ENCODE data around the gene SPART. TPM values are rescaled to one million over a fixed set of nuclear protein-coding genes. Genes with fewer than 3 reads are reported as not detected.
A peak's percentile ranks its signal among the peaks of the same experiment; 100 is the strongest.
"Not testable (repeated sequence)": the region's sequence is repeated elsewhere in the genome, so short reads cannot be mapped to it uniquely, and the experiment has no call there.

The SPART gene
- total and polyA plus RNA-seq, 5 donors from 2014 or later, result 6.7 to 34.0 (median 22.0) TPM

DNA sequence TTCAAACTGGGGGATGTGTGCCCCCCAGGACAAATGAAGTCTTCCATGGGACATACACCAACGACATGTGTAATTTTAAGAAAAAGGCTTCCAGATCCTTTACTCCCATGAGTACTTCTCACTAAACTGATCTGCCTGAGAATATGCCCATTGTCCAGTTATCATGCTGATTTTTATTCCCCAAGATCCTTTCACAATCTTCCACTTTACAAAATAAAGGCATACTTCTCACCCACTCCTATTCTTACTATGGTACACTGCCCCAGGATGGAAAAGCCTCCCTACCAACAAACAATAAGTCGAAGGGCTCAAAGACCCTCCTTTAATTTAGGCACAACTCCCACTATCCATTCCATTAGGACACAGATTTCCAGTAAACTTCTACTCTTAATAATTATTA, 3.5 kb downstream of the SPART start:
- no peak overlapping the region for H3K27ac ChIP-seq (ENCODE audit: insufficient read depth, low read length, poor library complexity, severe bottlenecking)
- DNase-seq, result no peak
- peak overlapping the region in 1 of 3 donors; percentile 2 for H3K27ac Mint-ChIP-seq
- H3K27me3 ChIP-seq (ENCODE audit: control insufficient read depth, insufficient read depth, low read length), result no peaks in the 10 kb centered on the region
- no peaks in the 10 kb centered on the region for H3K9me3 ChIP-seq (ENCODE audit: control insufficient read depth in 2 of 2, low read length in 2 of 2)
- H3K4me1 Mint-ChIP-seq, result peaks cover 17 to 66% (median 32%) of the 10 kb centered on the region in 4 donors
- H3K27me3 Mint-ChIP-seq, result peaks cover 22% of the 10 kb centered on the region
- no peak for ATAC-seq (ENCODE audit: low read depth in 2 of 2)
- peaks cover 0 to 3% (median 0%) of the 10 kb centered on the region in 7 donors for H3K9me3 Mint-ChIP-seq
- H3K4me1 ChIP-seq (ENCODE audit: control insufficient read depth, insufficient read depth, low read length, poor library complexity, severe bottlenecking), result peaks cover 18% of the 10 kb centered on the region
- H3K4me3 ChIP-seq (ENCODE audit: low read depth, low read length), result no peak overlapping the region
- no peaks in the 10 kb centered on the region for H3K36me3 ChIP-seq (ENCODE audit: control insufficient read depth, insufficient read depth, low read length)
- peaks cover 6% of the 10 kb centered on the region for H3K36me3 Mint-ChIP-seq
- no peak overlapping the region for H3K4me3 Mint-ChIP-seq

DNA sequence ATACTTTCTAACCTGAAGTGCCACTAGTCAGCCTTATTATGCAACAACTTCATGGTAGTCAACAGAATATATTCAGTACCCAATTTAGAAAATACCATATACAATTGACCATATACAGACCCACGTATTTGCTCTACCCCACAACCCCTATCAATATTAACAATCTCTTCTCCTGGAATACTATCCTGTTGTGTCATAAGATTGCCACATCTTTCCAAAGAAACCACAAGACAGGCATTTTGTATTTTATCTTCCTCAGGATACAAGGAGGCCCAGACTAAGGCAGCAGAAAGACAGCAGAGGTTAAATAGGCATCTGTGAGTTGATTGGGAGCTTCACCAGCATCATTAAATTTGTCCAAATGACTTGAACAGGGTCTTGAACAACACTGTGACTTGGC, 4.5 kb downstream of the SPART start:
- Histone ChIP-seq H3K27me3 (ENCODE audit: control insufficient read depth, insufficient read depth, low read length) (no peaks in the 10 kb centered on the region), H3K4me3 (ENCODE audit: low read depth, low read length) (no peak overlapping the region), H3K36me3 (ENCODE audit: control insufficient read depth, insufficient read depth, low read length) (no peaks in the 10 kb centered on the region), H3K9me3 (ENCODE audit: control insufficient read depth in 2 of 2, low read length in 2 of 2) (no peaks in the 10 kb centered on the region), H3K4me1 (ENCODE audit: control insufficient read depth, insufficient read depth, low read length, poor library complexity, severe bottlenecking) (peaks cover 15% of the 10 kb centered on the region), H3K27ac (ENCODE audit: insufficient read depth, low read length, poor library complexity, severe bottlenecking) (no peak overlapping the region)
- peak overlapping the region in 1 of 3 donors; percentile 53 for H3K27ac Mint-ChIP-seq
- H3K27me3 Mint-ChIP-seq, result peaks cover 19% of the 10 kb centered on the region
- DNase-seq (no peak), ATAC-seq (ENCODE audit: low read depth in 2 of 2) (no peak)
- H3K9me3 Mint-ChIP-seq, result peaks cover 0 to 6% (median 0%) of the 10 kb centered on the region in 7 donors
- no peak overlapping the region for H3K4me3 Mint-ChIP-seq
- H3K4me1 Mint-ChIP-seq, result peaks cover 15 to 71% (median 35%) of the 10 kb centered on the region in 4 donors
- H3K36me3 Mint-ChIP-seq, result peaks cover 9% of the 10 kb centered on the region

DNA sequence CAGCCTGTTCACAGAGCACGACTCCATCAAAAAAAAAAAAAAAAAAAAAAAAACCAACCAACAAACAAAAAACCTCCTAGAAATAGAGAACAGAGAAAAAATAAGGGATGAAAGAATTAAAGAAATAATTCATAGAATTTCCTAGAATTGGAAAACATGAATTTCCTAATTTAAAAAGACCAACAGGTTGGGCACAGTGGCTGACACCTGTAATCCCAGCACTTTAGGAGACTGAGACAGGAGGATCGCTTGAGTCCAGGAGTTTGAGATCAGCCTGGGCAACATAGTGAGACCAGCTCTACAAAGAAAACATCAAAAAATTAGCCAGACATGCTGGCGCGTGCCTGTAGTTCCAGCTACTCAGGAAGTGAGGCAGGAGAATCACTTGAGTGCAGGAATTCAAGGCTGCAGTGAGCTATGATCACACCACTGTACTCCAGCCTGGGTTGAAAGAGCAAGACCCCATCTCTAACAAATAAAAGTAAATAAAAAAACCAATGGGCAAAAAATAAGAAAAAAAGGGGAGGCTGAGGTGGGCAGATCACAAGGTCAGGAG, 6.5 kb downstream of the SPART start:
- H3K36me3 ChIP-seq (ENCODE audit: control insufficient read depth, insufficient read depth, low read length), result peaks cover 2% of the 10 kb centered on the region
- Mint-ChIP-seq H3K4me1 (peaks cover 5 to 70% (median 36%) of the 10 kb centered on the region in 4 donors), H3K9me3 (peaks cover 0 to 6% (median 0%) of the 10 kb centered on the region in 7 donors), H3K27ac (no peak overlapping the region), H3K4me3 (no peak overlapping the region), H3K27me3 (peaks cover 5% of the 10 kb centered on the region), H3K36me3 (peaks cover 9% of the 10 kb centered on the region)
- ATAC-seq (ENCODE audit: low read depth in 2 of 2) (no peak), DNase-seq (no peak)
- H3K27me3 ChIP-seq (ENCODE audit: control insufficient read depth, insufficient read depth, low read length), result no peaks in the 10 kb centered on the region
- H3K27ac ChIP-seq (ENCODE audit: insufficient read depth, low read length, poor library complexity, severe bottlenecking), result no peak overlapping the region
- no peak overlapping the region for H3K4me3 ChIP-seq (ENCODE audit: low read depth, low read length)
- H3K9me3 ChIP-seq (ENCODE audit: control insufficient read depth in 2 of 2, low read length in 2 of 2), result no peaks in the 10 kb centered on the region
- peaks cover 8% of the 10 kb centered on the region for H3K4me1 ChIP-seq (ENCODE audit: control insufficient read depth, insufficient read depth, low read length, poor library complexity, severe bottlenecking)

DNA sequence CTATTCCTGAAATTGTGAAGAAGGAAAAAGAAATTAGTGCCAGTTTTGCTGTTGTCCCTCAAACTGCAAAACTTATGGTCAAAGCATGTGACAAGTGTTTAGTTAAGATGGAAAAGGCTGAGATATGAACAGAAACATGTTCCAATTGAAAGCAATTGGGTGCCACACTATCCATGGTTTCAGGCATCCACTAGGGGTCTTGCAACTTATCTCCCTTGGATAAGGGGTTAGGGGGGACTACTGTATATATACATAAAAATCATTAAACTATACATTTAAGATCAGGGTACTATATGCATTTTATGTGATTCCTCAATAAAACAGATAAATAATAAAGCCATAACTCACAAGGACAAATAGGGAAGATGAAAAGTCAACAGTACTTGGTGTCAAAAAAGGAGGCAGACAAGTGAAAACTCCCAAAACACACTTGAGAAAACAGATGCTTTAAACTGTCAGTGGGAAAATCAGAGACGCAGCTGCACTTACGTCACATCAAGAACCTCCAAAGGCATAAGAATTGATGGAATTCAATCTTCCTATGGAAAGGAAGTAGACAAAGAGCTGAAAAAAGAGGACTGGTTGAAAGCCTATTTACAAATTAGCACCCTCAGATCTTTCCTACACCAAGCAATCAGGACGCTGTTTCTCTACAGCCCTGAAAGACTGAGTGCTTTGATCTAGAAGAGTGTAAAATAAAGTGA, 8.1 kb downstream of the SPART start:
- no peaks in the 10 kb centered on the region for H3K27me3 Mint-ChIP-seq
- peaks cover 9% of the 10 kb centered on the region for H3K36me3 Mint-ChIP-seq
- Histone ChIP-seq H3K4me3 (ENCODE audit: low read depth, low read length) (no peak overlapping the region), H3K9me3 (ENCODE audit: control insufficient read depth in 2 of 2, low read length in 2 of 2) (no peaks in the 10 kb centered on the region), H3K27ac (ENCODE audit: insufficient read depth, low read length, poor library complexity, severe bottlenecking) (no peak overlapping the region), H3K27me3 (ENCODE audit: control insufficient read depth, insufficient read depth, low read length) (no peaks in the 10 kb centered on the region), H3K4me1 (ENCODE audit: control insufficient read depth, insufficient read depth, low read length, poor library complexity, severe bottlenecking) (no peaks in the 10 kb centered on the region), H3K36me3 (ENCODE audit: control insufficient read depth, insufficient read depth, low read length) (peaks cover 2% of the 10 kb centered on the region)
- ATAC-seq (ENCODE audit: low read depth in 2 of 2) (no peak), DNase-seq (no peak)
- peaks cover 0 to 6% (median 0%) of the 10 kb centered on the region in 7 donors for H3K9me3 Mint-ChIP-seq
- H3K27ac Mint-ChIP-seq, result no peak overlapping the region
- H3K4me1 Mint-ChIP-seq, result peaks cover 0 to 68% (median 38%) of the 10 kb centered on the region in 4 donors
- H3K4me3 Mint-ChIP-seq, result no peak overlapping the region

DNA sequence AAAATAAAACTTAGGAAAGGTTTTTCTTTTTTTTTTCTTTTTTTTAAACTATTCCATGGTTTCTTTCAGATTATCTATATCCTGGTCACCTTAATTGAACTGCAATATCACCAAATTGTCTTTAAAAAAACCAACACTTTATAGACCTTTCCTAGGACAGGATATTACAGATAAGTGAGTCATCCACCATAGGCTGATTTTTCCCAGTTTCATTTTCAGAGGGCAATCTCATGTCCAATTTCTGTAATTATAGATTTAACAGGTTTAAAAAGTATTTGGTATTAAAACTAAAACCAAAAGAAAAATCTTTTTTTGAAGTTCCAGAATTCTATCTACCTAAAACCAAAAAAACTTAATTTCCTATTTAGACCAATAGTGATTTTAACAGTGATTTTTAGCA, 13.2 kb downstream of the SPART start:
- H3K4me3 ChIP-seq (ENCODE audit: low read depth, low read length), result no peak overlapping the region
- DNase-seq (no peak), ATAC-seq (ENCODE audit: low read depth in 2 of 2) (no peak)
- H3K4me1 Mint-ChIP-seq, result peaks cover 0 to 39% (median 27%) of the 10 kb centered on the region in 4 donors
- H3K9me3 Mint-ChIP-seq, result peaks cover 0 to 4% (median 0%) of the 10 kb centered on the region in 7 donors
- peaks cover 10% of the 10 kb centered on the region for H3K36me3 ChIP-seq (ENCODE audit: control insufficient read depth, insufficient read depth, low read length)
- no peak overlapping the region for H3K27ac ChIP-seq (ENCODE audit: insufficient read depth, low read length, poor library complexity, severe bottlenecking)
- no peak overlapping the region for H3K4me3 Mint-ChIP-seq
- no peaks in the 10 kb centered on the region for H3K9me3 ChIP-seq (ENCODE audit: control insufficient read depth in 2 of 2, low read length in 2 of 2)
- no peaks in the 10 kb centered on the region for H3K27me3 Mint-ChIP-seq
- no peaks in the 10 kb centered on the region for H3K4me1 ChIP-seq (ENCODE audit: control insufficient read depth, insufficient read depth, low read length, poor library complexity, severe bottlenecking)
- H3K36me3 Mint-ChIP-seq, result peaks cover 14% of the 10 kb centered on the region
- no peak overlapping the region for H3K27ac Mint-ChIP-seq
- no peaks in the 10 kb centered on the region for H3K27me3 ChIP-seq (ENCODE audit: control insufficient read depth, insufficient read depth, low read length)

DNA sequence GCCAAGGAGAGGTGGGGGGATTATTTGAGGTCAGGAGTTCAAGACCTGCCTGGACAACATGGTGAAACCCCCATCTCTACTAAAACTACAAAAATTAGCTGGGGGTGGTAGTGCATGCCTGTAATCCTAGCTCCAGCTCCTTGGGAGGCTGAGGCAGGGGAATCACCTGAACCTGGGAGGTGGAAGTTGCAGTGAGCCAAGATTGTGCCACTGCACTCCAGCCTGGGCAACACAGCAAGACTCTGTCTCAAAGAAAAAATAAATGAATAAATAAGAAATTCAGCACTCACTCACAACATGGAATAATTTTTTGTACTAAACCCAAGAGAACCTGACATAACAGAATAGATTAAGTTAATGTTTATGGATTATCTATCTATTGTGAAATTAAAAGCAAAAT, 13.9 kb downstream of the SPART start:
- not testable (repeated sequence) for H3K27ac ChIP-seq (ENCODE audit: insufficient read depth, low read length, poor library complexity, severe bottlenecking); H3K27me3 Mint-ChIP-seq; ATAC-seq (ENCODE audit: low read depth in 2 of 2); H3K27ac Mint-ChIP-seq; H3K9me3 ChIP-seq (ENCODE audit: control insufficient read depth in 2 of 2, low read length in 2 of 2); H3K4me3 ChIP-seq (ENCODE audit: low read depth, low read length); H3K4me1 ChIP-seq (ENCODE audit: control insufficient read depth, insufficient read depth, low read length, poor library complexity, severe bottlenecking); H3K4me3 Mint-ChIP-seq; H3K27me3 ChIP-seq (ENCODE audit: control insufficient read depth, insufficient read depth, low read length); DNase-seq; H3K9me3 Mint-ChIP-seq
- H3K36me3 ChIP-seq (ENCODE audit: control insufficient read depth, insufficient read depth, low read length), result peaks cover 13% of the 10 kb centered on the region
- peaks cover 0 to 33% (median 25%) of the 10 kb centered on the region in 4 donors for H3K4me1 Mint-ChIP-seq
- H3K36me3 Mint-ChIP-seq, result peaks cover 14% of the 10 kb centered on the region

DNA sequence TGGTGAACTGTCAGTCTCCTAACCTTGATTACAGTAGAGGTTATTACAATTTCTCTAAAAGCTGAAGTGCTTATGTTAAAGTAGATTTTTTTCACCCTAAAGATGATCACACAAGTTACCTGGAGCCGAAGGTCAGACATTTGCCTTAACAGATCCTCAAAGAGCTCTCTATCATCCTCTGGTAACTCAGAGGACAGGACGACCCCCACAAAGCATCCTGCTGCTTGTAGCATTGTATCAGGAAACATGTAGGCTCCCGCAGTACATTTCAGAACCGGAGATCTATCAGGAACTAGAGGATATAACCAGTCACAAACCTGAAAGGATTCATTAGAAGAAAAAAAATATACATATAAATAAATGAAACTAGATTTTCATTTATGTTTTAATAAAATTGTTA, 14.9 kb downstream of the SPART start:
- ATAC-seq (ENCODE audit: low read depth in 2 of 2) (no peak), DNase-seq (no peak)
- Histone ChIP-seq H3K27me3 (ENCODE audit: control insufficient read depth, insufficient read depth, low read length) (no peaks in the 10 kb centered on the region), H3K4me1 (ENCODE audit: control insufficient read depth, insufficient read depth, low read length, poor library complexity, severe bottlenecking) (no peaks in the 10 kb centered on the region), H3K36me3 (ENCODE audit: control insufficient read depth, insufficient read depth, low read length) (peaks cover 15% of the 10 kb centered on the region), H3K9me3 (ENCODE audit: control insufficient read depth in 2 of 2, low read length in 2 of 2) (no peaks in the 10 kb centered on the region), H3K4me3 (ENCODE audit: low read depth, low read length) (no peak overlapping the region), H3K27ac (ENCODE audit: insufficient read depth, low read length, poor library complexity, severe bottlenecking) (no peak overlapping the region)
- Mint-ChIP-seq H3K9me3 (no peaks in the 10 kb centered on the region), H3K4me3 (no peak overlapping the region), H3K4me1 (peaks cover 0 to 24% (median 16%) of the 10 kb centered on the region in 4 donors), H3K27me3 (no peaks in the 10 kb centered on the region), H3K27ac (no peak overlapping the region), H3K36me3 (peaks cover 11% of the 10 kb centered on the region)

DNA sequence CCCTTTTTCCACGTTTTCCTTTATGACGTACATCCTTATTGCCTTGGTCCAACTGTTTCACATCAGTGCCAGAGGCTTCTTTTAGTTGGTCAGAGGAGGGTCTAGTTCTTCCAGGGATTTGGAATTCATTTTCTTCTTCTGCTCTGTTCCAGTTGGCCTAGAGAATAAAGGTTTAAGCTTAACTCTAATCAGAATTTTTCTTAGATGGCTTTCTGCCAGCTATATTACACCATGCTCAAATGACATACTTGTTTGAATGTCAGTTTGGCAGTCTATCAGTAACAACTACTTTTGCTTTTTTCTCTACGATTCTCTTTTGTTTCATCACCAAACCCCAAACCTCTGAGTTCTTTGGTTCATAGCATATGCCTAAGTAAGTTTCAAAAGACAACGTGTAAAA, 16.8 kb downstream of the SPART start:
- no peak for ATAC-seq (ENCODE audit: low read depth in 2 of 2)
- peaks cover 0 to 15% (median 9%) of the 10 kb centered on the region in 4 donors for H3K4me1 Mint-ChIP-seq

More for the DNA sequence above, 16.8 kb downstream of the SPART start:
- Mint-ChIP-seq H3K4me3 (no peak overlapping the region), H3K36me3 (peaks cover 16% of the 10 kb centered on the region), H3K9me3 (no peaks in the 10 kb centered on the region), H3K27me3 (no peaks in the 10 kb centered on the region), H3K27ac (no peak overlapping the region)
- no peak overlapping the region for H3K27ac ChIP-seq (ENCODE audit: insufficient read depth, low read length, poor library complexity, severe bottlenecking)
- peaks cover 17% of the 10 kb centered on the region for H3K36me3 ChIP-seq (ENCODE audit: control insufficient read depth, insufficient read depth, low read length)
- H3K9me3 ChIP-seq (ENCODE audit: control insufficient read depth in 2 of 2, low read length in 2 of 2), result no peaks in the 10 kb centered on the region
- DNase-seq, result no peak
- H3K27me3 ChIP-seq (ENCODE audit: control insufficient read depth, insufficient read depth, low read length), result no peaks in the 10 kb centered on the region
- no peak overlapping the region for H3K4me3 ChIP-seq (ENCODE audit: low read depth, low read length)
- no peaks in the 10 kb centered on the region for H3K4me1 ChIP-seq (ENCODE audit: control insufficient read depth, insufficient read depth, low read length, poor library complexity, severe bottlenecking)
